Neuron (in vitro differentiated cells): ENCODE data around the gene KRTAP10-3.

Experiments used
- H2AFZ ChIP-seq: one replicate; pipeline ENCODE4 v1.6.1; 2013; ENCODE audit warnings: low read depth, mild to moderate bottlenecking, inconsistent platforms, low read length, moderate library complexity
- H3K27me3 ChIP-seq: one replicate; pipeline ENCODE4 v1.6.1; 2013; ENCODE audit warnings: low read length; ENCODE audit not compliant: insufficient read depth
- H3K36me3 ChIP-seq: one replicate; pipeline ENCODE4 v1.6.1; 2013; ENCODE audit warnings: low read length; ENCODE audit not compliant: insufficient read depth
- H3K4me1 ChIP-seq: one replicate; pipeline ENCODE4 v1.6.1; 2013; ENCODE audit warnings: low read length; ENCODE audit not compliant: insufficient read depth
- H3K4me3 ChIP-seq: 2 replicates; pipeline ENCODE4 v1.5.1; 2013; ENCODE audit warnings: mild to moderate bottlenecking, low read length, moderate library complexity
- H3K9me3 ChIP-seq: one replicate; pipeline ENCODE4 v1.6.1; 2013; ENCODE audit warnings: low read length

Gene KRTAP10-3

DNA sequence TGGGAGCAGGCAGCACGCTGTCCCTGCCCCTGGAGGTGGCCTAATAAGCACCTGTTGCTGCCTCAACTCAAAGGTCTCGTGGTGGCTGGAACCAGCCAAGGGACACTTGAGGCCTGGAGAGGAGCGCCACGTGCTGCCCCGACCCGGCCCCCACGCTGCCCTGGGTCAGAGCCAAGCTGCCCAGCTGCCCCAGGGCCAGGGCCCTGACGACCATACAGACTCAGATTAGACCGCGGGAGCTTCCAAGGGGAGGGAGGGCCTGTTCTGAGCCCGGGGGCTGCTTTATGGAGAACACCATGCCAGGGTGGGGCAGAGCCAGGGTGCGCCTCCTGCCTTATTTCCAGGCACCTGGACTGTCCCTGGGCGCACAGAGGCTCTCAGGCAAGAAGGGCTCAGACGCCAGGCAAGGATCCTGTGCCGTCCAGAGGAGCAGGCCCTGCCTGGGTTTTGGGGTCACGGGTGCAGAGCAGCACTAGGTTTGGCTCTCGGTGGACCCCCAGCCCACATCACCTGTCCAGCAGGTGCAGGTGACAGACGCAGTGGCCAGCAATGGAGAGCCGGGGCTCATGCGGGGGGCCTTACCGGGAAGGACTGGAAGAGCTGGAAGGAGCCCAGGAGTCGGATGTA is 37.2 kb downstream of the KRTAP10-3 start:
- Histone ChIP-seq H3K27me3 (no peaks in the 10 kb centered on the region), H3K4me1 (no peaks in the 10 kb centered on the region), H2AFZ (no peak overlapping the region), H3K9me3 (peaks cover 7% of the 10 kb centered on the region), H3K4me3 (no peak overlapping the region), H3K36me3 (no peaks in the 10 kb centered on the region)

- H3K4me3 ChIP-seq: no peak overlapping the region
- H2AFZ ChIP-seq: no peak overlapping the region
- peaks cover 7% of the 10 kb centered on the region for H3K9me3 ChIP-seq
- H3K36me3 ChIP-seq: no peaks in the 10 kb centered on the region
- no peaks in the 10 kb centered on the region for H3K4me1 ChIP-seq
- no peaks in the 10 kb centered on the region for H3K27me3 ChIP-seq
Measured at GRCh38 chr21:44520326-44521300, 38.0 kb downstream of the KRTAP10-3 start.

DNA sequence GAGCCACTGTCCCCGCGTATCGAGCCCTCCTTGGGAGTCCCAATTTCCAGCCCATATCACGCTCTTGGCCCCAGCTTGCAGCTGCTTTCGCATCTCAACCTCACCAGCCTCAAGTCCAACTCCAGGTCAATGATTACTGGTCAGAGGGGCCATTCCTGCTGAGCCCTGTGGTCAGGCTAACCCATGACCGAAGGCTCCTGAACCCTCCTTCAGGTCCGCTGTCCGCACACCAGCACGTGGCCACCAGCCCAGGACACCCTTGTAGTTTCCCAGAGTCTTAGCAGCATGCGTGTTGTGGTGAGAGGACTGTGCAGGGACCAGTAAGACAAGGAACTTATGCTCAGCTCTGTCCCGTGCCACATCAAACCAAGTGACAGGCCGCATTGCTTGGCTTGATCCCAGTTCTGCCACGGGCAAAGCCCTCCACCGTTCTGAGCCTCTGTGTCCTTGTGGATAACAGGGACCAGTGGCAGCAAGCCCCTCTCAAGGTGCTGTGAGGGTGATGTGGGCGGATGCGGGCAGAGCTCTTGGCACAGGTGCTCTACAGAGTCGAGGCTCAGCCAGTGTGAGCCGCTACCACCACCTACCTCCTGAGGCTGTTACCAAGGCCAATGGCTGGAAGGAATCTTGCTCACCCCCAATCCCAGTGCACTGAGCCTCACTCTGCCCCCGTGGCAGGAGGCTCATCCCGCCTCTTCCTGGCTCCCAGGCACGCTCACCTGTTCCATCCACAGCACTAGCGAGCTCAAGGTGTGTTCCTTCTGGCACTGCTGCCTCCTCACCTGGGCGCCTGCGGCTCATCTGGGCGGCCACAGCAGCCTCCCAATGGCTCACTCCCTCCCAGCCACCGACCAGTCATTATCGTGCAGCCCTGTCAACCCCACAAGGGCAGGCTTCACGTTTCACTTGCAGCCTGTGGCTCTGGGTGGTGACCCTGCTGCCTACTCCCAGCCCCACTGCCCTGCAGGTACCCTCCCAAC is 39.0 kb downstream of the KRTAP10-3 start:
- no peak overlapping the region for H2AFZ ChIP-seq
- peaks cover 7% of the 10 kb centered on the region for H3K9me3 ChIP-seq
- no peaks in the 10 kb centered on the region for H3K4me1 ChIP-seq
- H3K4me3 ChIP-seq: no peak overlapping the region
- no peaks in the 10 kb centered on the region for H3K36me3 ChIP-seq
- H3K27me3 ChIP-seq: no peaks in the 10 kb centered on the region

DNA sequence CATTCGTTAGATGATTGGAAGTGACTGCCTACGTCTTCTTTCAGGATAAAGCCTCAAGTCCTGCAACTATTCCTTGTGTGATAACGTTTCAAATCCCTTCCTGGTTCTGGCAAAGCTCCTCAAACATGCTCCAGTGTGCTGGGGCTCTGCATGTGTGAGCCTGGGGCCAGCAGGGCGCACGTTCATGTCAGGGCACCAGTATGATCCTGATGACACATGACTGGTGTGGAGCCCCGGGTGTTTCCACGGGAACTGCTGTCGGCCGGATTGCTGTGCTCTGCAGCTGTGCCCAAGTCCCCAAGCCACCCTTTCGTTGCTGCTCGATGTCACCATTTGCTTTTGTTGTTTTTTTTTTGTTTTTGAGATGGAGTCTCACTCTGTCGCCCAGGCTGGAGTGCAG is 39.9 kb downstream of the KRTAP10-3 start:
- H3K27me3 ChIP-seq: no peaks in the 10 kb centered on the region
- no peaks in the 10 kb centered on the region for H3K36me3 ChIP-seq
- peaks cover 7% of the 10 kb centered on the region for H3K9me3 ChIP-seq
- no peaks in the 10 kb centered on the region for H3K4me1 ChIP-seq
- no peak overlapping the region for H2AFZ ChIP-seq
- H3K4me3 ChIP-seq: no peak overlapping the region

GRCh38 chr21:44517175-44517899 is 41.3 kb downstream of the KRTAP10-3 start:
- Histone ChIP-seq H3K27me3 (no peaks in the 10 kb centered on the region), H3K4me1 (no peaks in the 10 kb centered on the region), H3K9me3 (peaks cover 7% of the 10 kb centered on the region), H2AFZ (no peak overlapping the region), H3K36me3 (no peaks in the 10 kb centered on the region), H3K4me3 (no peak overlapping the region)

DNA sequence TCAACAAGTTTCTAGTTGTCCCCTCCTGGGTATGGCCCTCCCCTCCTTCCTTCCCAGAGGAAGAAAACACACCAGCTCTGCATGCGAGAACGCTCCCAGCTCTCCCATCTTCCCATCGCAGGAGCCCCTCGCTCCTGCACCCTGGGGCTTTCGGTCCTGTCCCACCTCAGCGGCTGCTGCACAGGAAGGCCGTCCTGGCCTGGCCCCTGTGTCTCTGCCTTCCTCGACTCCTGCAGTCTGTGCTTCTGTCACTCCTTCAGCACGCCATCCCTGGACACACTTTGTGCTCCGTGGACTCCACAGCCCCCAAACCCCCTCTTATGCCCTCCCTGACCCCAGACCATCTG is 41.8 kb downstream of the KRTAP10-3 start:
- Histone ChIP-seq H3K4me3 (no peak overlapping the region), H3K27me3 (no peaks in the 10 kb centered on the region), H2AFZ (no peak overlapping the region), H3K36me3 (no peaks in the 10 kb centered on the region), H3K9me3 (peaks cover 7% of the 10 kb centered on the region), H3K4me1 (no peaks in the 10 kb centered on the region)

DNA sequence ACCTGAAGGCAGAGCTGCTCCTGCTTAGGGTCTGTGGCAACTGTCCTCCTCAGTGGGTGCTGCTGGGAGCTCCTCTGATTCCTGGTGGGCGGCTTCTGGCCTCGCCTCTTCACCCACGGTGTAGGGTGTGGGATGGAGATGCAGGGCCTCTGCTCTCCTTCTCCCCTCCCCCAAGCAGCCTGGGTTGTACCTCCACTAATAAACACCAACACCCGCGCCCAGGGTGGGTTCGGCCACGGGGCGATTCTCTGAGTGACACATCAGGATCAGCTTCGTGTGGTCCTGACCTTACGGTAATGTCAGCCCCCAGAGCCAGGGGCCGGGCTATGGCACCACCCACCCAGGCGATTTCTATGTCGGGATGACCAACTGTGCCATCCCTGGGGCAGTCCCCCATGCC is 42.3 kb downstream of the KRTAP10-3 start:
- Histone ChIP-seq H3K27me3 (no peaks in the 10 kb centered on the region), H3K4me3 (no peak overlapping the region), H2AFZ (no peak overlapping the region), H3K9me3 (peaks cover 7% of the 10 kb centered on the region), H3K36me3 (no peaks in the 10 kb centered on the region), H3K4me1 (no peaks in the 10 kb centered on the region)

DNA sequence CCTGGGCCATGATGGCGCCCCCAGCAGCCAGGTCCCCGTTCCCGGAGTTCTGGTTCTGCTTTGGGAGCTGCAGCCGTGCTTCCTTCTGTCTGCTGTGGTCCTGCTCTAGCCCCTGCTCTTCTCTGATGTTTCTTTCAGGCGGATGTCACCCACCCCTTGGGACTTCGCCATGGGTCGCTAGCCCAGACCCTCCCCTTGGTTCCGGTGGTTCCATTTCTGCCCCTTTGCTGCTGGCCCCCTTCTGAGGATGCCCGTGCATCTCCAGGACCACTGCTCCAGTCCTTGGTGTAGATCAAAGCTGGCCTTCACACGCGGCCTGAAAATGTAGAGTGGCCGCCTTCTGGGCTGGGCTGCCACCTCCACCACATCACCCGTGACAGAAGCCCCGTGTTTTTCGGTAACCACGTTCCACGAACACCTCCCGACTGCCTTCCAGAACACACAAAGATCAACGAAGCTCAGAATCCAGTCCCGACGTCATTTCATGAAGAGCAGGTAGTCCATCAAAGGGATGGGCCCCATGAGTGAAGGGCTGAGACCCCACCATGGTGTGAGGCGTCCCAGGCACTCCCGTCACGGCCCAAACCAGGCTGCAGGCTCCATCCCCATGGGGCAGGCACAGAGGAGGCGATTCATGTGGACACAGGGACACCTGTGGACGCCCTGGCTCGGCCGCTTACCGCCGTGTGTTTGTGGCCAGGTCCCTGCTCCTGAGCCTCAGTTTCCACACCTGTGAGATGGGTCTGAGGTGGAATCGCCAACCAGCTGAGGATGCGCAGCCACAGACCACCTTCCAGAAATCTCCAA is 43.0 kb downstream of the KRTAP10-3 start:
- Histone ChIP-seq H3K36me3 (no peaks in the 10 kb centered on the region), H3K9me3 (peaks cover 7% of the 10 kb centered on the region), H3K27me3 (no peaks in the 10 kb centered on the region), H3K4me3 (no peak overlapping the region), H3K4me1 (no peaks in the 10 kb centered on the region), H2AFZ (no peak overlapping the region)

DNA sequence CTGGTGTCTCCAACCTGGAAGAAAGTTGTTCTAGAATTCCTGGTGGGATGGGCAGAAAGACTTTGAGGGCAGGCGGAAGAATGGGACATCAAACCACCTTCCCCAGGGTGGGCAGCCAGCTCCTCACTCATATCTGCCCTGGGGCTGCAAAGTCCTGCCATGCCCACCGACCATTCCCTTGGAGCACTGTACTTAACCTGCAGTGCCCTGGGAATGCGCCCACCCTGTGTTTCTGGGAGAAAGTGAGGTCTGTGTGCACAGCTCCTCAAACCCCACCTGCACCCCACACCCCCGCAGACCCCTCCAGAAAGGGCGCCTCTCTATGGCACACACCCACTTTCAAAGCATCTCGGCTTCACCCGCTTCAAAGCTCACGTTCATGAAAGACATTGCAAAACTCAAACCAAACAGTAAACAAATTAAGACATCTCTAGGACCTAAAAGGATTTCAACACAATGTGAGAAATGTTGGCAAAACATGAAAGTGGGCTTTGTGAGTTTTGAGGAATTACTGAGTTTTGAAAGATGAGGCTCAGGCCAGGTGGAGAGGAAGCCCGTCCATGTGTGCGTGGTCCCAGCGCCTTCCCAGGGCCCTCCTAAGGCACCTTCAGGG is 43.7 kb downstream of the KRTAP10-3 start:
- no peaks in the 10 kb centered on the region for H3K27me3 ChIP-seq
- H2AFZ ChIP-seq: no peak overlapping the region
- no peaks in the 10 kb centered on the region for H3K36me3 ChIP-seq
- H3K9me3 ChIP-seq: peaks cover 7% of the 10 kb centered on the region
- no peak overlapping the region for H3K4me3 ChIP-seq
- H3K4me1 ChIP-seq: no peaks in the 10 kb centered on the region

- no peaks in the 10 kb centered on the region for H3K4me1 ChIP-seq
- no peak overlapping the region for H3K4me3 ChIP-seq
- H3K36me3 ChIP-seq: no peaks in the 10 kb centered on the region
- H3K27me3 ChIP-seq: no peaks in the 10 kb centered on the region
- H2AFZ ChIP-seq: no peak overlapping the region
- peaks cover 4% of the 10 kb centered on the region for H3K9me3 ChIP-seq
Measured at GRCh38 chr21:44514218-44514520, 44.4 kb downstream of the KRTAP10-3 start.

GRCh38 chr21:44513389-44514217 is 45.0 kb downstream of the KRTAP10-3 start:
- H3K4me1 ChIP-seq: no peaks in the 10 kb centered on the region

More at GRCh38 chr21:44513389-44514217, 45.0 kb downstream of the KRTAP10-3 start:
- no peaks in the 10 kb centered on the region for H3K36me3 ChIP-seq
- H2AFZ ChIP-seq: no peak overlapping the region
- H3K27me3 ChIP-seq: peaks cover 1% of the 10 kb centered on the region
- H3K9me3 ChIP-seq: peaks cover 2% of the 10 kb centered on the region
- no peak overlapping the region for H3K4me3 ChIP-seq
